HG02763 (cell line): Measurements from ENCODE around the gene SLC9A6.
"Not testable (repeated sequence)": the region's sequence is repeated elsewhere in the genome, so short reads cannot be mapped to it uniquely, and the experiment has no call there.

Source experiments
- ATAC-seq: cut with Tn5 transposase; IDR thresholded peaks from one replicate; pipeline ENCODE4 v1.9.1; 2021; ENCODE audit warnings: mild to moderate bottlenecking, moderate library complexity; ENCODE audit not compliant: unreplicated experiment

Gene SLC9A6

DNA sequence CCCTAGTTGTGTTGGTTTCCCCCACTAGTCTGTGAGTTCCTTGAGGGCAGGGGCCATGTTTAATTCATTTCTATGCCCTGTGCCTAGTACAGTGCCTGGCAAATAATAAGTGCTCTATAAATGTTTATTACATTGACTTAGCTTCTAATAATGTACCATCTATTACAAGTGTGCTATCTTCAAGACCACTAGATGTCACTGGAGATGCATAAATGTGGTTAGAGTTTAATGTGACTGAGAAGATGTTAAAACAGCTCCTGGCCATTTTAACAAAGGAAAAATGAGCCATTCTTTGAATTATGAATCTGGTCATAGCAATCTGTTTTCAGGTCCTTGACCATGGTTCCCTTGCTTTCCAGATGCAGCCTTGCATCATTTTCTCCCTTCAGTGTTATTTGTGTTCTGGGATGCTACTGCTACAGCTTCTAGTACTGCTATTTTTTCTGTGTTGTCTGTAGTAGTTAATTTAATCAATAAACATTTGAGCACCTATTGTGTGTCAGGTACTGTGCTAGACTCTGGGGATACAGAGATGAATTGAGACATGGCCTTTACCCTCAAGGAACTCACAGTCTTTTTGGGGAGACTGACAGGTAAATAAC lies 43.2 kb downstream of the SLC9A6 start:
- no peak for ATAC-seq

- no peak for ATAC-seq
Measured at GRCh38 chrX:136029766-136030165, 44.5 kb downstream of the SLC9A6 start.

- ATAC-seq: no peak
Measured at GRCh38 chrX:136030303-136031191, 45.3 kb downstream of the SLC9A6 start.

- ATAC-seq: no peak
Measured at GRCh38 chrX:136031626-136032025, 46.4 kb downstream of the SLC9A6 start.

GRCh38 chrX:136032370-136032769 lies 47.1 kb downstream of the SLC9A6 start:
- ATAC-seq: no peak

DNA sequence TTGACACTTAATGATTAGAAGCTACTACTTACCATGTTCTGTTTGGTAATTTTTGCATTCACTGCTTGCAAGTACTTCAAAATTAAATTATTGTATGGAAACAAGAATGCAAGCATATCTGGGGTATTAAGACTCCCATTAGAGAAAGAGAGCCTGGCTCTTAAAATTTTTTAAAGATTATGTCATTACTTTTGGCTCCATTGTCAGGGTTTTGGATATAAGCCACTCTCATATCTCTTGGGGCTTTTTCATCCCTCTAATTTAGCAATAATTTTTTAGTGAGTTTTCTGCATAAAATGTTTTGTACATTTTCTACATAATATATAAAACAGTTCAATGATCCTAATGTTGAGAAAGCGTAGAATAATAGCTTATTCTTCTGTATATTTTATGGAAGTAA lies 49.4 kb downstream of the SLC9A6 start:
- no peak for ATAC-seq

GRCh38 chrX:136035663-136036062 lies 50.4 kb downstream of the SLC9A6 start:
- no peak for ATAC-seq

- ATAC-seq: no peak
Measured at GRCh38 chrX:136039485-136039884, 54.2 kb downstream of the SLC9A6 start.

- ATAC-seq: no peak
Measured at GRCh38 chrX:136039968-136040367, 54.7 kb downstream of the SLC9A6 start.

GRCh38 chrX:136041254-136041812 lies 56.1 kb downstream of the SLC9A6 start:
- ATAC-seq: no peak

- no peak for ATAC-seq
Measured at GRCh38 chrX:136045008-136045407, 59.8 kb downstream of the SLC9A6 start.

DNA sequence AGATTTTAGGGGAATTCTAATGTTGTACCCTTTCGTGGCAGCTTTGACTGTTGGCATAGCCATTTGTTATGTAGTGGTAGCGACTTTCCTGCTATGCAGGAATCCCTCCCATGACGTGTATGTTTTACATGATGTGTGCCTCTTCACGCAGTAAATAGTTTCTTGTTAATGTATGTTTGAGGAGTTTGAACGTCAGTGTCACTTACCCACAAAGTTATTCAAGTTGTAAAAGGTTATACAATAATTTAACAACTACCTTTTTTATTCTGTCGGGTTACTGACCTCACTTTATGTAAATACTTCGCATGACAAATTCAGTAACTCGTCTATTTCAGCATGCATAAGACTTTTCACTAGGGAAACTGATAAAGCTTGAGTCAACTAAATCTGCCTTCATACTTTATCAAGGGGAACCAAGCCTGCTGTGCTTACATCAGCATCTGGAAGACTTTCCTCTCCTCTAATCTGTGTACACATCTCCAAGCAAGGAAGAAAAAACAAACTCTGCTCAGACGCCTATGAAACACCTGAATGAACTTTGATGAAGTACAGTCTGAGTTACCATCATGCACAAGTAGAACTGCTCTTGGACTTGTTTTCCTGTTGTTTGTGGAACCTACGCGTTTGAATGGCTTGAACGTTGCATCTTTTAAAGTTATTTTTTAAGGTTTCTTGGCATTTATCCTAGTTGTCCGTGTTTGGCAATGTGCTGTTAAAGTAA lies 61.2 kb downstream of the SLC9A6 start:
- ATAC-seq: no peak

- ATAC-seq: no peak
Measured at GRCh38 chrX:136047016-136047642, 61.9 kb downstream of the SLC9A6 start.

DNA sequence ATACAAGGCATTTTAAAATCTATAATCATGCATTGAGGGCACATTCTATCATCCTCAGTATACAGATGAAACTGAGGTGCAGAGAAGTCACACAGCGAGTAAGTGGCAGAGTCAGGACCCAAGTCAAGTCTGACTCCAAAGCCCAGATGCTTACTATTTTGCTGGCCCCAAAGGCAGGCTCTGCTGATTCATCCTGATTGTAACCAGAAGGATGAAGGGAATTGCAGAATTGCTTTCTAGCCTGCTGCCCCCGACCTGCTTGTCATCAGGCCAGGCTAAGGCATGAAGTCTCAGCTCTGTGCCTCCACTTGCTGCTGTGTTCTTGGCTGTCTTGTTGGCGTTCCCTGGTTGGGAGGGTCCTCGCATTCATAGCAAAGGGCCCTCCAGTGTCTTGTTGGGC lies 62.7 kb downstream of the SLC9A6 start:
- no peak for ATAC-seq

DNA sequence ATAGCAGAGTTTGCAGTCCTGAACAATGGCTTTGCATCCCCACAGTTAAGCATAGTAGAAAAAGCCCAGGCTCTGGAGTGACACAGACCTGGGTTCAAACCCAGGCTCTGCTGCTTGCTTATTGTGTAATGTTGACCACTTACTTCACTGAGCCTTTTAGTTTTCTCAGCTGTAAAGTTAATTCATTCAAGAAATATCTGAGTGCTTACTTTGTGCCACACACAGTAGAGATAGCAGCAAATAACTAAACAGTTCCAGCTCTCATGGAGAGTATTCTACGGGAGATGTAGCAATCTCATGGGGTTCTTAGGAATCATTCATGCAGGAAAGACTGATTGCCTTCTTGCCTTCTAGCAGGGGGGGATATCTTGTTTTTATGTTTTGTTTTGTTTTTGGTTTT lies 63.2 kb downstream of the SLC9A6 start:
- ATAC-seq: no peak

GRCh38 chrX:136049608-136050007 lies 64.4 kb downstream of the SLC9A6 start:
- ATAC-seq: no peak

- ATAC-seq: not testable (repeated sequence)
Measured at GRCh38 chrX:136050875-136051274, 65.6 kb downstream of the SLC9A6 start.

DNA sequence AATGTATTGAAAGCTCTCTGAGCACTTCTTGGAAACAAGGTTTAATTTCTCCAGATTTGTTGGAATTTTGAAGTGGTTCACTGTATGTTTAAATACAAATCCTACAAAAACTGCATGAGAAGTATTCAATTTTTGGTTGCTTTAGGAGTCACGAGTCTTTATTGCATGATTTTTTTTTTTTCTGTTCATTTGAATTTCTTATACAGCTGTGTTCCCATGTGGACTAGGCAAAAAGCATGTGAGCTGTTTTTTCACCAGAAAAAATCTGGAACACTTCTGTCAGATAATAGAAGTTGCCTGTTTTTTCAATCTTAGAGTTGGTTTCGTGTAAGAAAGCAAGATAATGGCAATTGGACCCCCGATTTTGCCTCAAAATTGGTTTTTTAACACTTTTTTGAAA lies 66.4 kb downstream of the SLC9A6 start:
- ATAC-seq: no peak

DNA sequence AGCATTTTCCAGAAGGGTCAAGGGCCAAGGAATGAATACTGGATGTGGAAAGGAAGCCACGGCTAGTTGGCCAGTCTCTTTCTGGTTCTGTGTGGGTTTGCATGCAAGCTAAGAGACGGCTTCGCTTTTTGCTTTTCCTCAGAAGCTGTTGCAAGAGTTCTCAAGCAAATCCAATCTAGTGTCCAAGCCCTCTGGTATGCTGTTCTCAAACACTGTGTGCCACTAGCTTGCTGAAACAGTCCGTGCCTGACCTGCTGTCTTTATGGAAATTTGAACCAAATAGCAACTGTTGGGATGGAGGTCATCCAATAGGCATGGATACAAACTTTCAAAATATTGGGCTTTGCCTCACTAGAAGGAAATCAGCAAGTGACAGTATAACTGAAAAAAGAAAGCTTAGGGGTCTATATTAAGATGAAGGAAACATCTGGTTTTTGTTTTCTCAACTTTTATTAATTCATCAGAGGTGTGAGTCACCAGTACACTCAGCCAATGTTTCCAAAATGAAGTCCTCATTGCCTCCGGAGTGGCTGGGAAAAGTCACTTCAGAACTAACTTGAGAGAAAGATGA lies 70.5 kb downstream of the SLC9A6 start:
- no peak for ATAC-seq

DNA sequence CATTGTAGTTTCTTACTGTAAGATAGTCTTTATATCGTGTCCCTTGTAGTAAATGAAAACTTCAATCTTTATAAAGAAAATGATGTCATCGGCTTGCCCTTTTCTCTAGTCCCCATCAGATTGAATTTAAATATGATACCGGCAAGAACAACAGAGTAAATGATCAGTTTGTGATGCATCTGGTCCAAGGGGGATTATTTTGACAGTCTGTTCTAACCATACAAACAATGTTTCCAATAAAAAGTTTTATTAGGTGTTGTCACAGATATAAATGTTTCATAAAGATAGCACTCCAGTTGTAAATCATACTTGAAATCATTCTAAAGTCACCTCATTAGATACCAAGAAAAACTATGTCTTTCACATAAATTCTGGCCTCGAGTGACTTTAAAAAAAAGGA lies 72.3 kb downstream of the SLC9A6 start:
- ATAC-seq: no peak

DNA sequence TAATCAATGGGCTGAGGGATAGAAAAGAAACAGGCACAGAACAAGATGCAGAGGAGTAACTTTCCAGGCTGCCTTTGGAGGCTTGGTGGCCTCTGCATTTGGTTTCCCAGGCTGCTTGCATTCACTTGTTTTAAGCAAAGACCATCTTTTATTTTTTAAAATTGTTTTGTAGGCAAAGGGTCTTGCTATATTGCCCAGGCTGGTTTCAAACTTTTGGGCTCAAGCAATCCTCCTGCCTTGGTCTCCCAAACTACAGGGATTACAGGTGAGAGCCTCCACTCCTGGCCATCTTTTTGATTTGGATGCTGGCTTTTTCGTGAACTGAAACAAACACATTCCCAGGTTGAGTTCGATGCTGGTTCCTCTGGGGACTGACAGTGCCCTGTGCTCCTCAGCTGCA lies 74.1 kb downstream of the SLC9A6 start:
- no peak for ATAC-seq
